Epithelial cell of proximal tubule (primary cell): ENCODE data around the gene FUT8. TPM values are rescaled to one million over a fixed set of nuclear protein-coding genes. Genes with fewer than 3 reads are reported as not detected.

Source experiments
- DNase-seq: peaks from one replicate; pipeline ENCODE4 v3.0.0-alpha.2; 2011; ENCODE audit warnings: low read depth
- H3K4me3 ChIP-seq: 2 replicates; pipeline ENCODE4 v1.5.1; 2011; ENCODE audit warnings: low read depth, mild to moderate bottlenecking, low read length
- total RNA-seq: library from RNA; depleted of rRNA; stranded (reverse); fragments of >200 nt; gene quantifications from 2 replicates; pipeline ENCODE4 v1.2.3, GENCODE V29; 2015
- TF ChIP-seq, protein P1 (sequence below): conservative IDR thresholded peaks from 2 replicates; pipeline ENCODE4 v1.5.1; 2012; ENCODE audit warnings: low read depth, mild to moderate bottlenecking, low read length

Gene FUT8
- total RNA-seq, 1 donor from 2014 or later = 66.4 TPM

DNA sequence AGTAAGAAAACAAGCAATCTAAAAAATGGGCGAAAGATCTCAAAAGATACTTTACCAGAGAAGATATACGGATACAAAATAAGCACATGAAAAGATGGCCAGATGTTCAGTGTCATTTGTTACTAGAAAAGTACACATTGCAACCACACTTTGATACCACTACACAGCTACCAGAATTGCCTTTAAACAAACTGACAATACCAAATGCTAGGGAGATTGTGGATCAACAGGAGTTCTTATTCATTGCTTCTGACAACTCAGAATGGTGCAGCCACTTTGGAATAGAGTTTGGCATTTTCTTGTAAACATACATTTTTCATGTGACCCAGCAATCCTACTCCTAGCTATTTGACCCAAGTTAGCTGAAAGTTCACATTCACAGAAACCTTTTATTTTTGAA, 136.3 kb downstream of the FUT8 start:
- no peak for DNase-seq
- no peak overlapping the region for H3K4me3 ChIP-seq
- TF ChIP-seq, protein P1, sequence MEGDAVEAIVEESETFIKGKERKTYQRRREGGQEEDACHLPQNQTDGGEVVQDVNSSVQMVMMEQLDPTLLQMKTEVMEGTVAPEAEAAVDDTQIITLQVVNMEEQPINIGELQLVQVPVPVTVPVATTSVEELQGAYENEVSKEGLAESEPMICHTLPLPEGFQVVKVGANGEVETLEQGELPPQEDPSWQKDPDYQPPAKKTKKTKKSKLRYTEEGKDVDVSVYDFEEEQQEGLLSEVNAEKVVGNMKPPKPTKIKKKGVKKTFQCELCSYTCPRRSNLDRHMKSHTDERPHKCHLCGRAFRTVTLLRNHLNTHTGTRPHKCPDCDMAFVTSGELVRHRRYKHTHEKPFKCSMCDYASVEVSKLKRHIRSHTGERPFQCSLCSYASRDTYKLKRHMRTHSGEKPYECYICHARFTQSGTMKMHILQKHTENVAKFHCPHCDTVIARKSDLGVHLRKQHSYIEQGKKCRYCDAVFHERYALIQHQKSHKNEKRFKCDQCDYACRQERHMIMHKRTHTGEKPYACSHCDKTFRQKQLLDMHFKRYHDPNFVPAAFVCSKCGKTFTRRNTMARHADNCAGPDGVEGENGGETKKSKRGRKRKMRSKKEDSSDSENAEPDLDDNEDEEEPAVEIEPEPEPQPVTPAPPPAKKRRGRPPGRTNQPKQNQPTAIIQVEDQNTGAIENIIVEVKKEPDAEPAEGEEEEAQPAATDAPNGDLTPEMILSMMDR = no peak

DNA sequence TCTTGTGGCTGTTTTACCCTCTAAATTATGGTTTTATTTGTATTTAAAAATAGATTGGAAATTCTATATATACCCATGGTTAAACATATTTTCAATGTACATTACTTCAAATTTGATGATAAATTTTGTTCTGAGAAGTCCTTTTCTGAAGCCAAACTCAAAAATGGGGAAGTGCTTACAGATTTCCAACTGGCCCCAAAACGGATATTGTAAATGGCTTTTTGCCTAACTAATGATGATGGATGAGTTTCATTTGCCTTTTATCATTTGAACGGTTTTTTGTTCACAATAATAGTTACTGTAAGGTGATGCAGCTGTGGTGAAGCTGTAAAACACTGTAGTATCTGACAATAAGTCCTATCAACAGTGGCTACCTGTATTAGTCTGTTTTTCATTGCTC, 136.9 kb downstream of the FUT8 start:
- TF ChIP-seq, protein P1 = no peak
- H3K4me3 ChIP-seq = no peak overlapping the region
- no peak for DNase-seq

DNA sequence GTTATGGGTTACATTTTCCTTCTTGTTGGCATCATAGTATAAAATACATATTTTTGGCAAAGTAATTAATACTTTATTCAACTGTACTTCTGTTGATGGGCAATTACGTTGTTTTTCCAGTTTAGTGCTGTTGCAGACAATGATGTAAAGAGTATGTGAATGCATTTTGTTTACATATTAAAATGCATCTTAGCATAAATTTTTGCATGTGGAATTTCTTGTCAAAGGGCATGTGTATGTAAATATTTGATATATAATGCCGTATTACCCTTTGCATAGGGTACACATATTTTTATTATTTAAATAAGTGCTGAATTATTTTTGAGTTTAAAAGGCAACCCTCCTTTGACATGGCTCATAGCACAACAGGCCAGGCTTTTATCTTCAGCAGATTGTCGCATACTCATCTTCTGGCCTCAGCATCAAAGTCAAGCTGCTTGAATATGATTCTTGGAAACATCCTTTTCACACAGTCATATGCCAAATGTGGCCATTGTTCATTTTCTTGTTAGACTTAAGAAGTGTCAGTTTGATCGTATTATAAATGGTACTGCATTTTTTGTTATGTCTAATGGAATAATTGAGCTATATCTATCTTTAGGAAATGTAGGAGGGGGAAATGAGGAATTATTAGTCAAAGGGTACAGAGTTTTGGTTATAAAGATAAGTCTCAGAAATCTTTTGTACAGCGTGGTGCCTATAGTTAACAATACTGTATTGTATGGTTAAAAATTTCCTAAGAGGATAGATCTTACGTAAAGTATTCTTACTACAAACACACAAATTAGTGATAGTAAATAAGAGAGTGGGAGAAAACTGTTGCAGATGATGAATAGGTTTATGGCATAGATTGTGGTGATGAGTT, 138.5 kb downstream of the FUT8 start:
- DNase-seq = no peak
- TF ChIP-seq, protein P1 = no peak
- H3K4me3 ChIP-seq = no peak overlapping the region

DNA sequence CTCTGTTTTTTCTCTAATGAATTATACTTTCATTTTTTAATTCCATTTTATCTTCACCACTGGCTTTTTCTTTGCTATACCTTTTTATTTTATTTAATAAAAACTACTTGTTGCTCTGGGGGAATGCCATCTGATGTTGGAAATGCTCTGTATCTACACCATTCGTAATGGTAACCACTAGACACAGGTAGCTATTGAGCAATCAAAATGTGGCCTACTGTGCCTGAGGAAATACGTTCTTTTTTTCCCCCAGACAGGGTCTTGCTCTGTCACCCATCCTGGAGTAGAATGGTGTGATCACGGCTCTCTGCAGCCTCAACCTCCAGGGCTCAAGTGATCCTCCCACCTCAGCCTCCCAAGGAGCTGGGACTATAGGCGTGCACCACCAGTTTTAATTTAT, 140.2 kb downstream of the FUT8 start:
- DNase-seq = no peak
- H3K4me3 ChIP-seq = no peak overlapping the region
- TF ChIP-seq, protein P1 = no peak

DNA sequence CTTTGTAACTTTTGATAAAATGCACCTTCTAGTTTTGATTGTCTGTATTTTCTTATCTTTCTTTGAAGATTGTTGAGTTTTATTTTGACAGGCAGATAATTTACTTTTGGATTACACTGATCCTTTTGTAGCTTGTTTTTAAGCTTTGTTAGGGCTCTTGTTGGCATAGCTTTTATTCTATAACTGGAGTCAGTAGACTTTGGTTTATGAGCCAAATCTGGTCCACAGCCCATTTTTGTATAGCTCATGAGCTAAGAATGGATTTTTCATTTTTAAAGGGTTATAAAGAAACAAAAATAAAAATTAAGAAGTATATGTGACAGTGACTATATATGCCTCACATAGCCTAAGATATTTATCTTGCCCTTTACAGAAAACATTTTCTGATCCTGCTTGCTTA, 142.3 kb downstream of the FUT8 start:
- no peak for DNase-seq
- no peak overlapping the region for H3K4me3 ChIP-seq
- TF ChIP-seq, protein P1 = no peak

DNA sequence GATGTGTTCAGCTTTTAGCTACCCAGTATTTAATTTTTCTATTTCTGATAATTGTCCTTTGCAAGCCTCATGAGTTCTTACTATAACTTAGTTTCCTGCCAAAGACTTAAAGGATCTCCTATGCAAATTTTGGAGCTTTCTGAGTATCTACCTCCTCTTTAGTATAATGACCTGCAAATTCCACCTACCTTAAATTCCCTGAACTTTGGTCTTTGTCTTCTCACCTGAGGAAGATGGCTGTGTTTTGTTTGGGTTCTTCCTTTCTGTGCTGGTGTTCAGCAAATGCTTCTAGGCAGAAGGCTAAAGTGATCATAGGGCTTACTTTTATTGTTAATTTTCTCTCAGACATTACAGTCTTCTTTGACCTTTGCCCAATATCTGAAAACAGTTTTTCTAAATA, 142.8 kb downstream of the FUT8 start:
- no peak for DNase-seq
- no peak overlapping the region for H3K4me3 ChIP-seq
- TF ChIP-seq, protein P1 = no peak

DNA sequence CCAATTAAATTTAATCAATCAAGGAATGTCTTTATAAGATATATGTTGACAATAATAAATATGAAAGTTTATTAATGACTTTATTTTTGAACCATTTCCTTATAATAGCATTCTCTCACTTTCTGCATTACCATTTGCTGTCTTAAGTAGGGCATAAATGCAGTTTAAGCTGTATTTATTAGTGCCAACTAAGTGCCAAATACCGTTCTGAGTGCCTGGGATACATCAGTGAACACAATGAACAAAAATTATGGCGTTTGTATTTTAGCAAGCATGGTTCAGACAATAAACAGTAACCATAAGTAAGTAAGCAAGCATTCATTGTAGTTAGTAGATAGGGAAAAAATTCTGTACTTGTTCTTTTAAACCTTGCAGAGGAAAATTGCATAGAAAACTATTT, 145.8 kb downstream of the FUT8 start:
- H3K4me3 ChIP-seq = no peak overlapping the region
- DNase-seq = no peak

More for the DNA sequence above, 145.8 kb downstream of the FUT8 start:
- TF ChIP-seq, protein P1 = no peak
